NCI-H2081 (cell line): ENCODE results near the gene ZNHIT6.
"Not testable (repeated sequence)": the region's sequence is repeated elsewhere in the genome, so short reads cannot be mapped to it uniquely, and the experiment has no call there.

ENCODE experiments used
- DNase-seq, 2 experiments: peaks; one replicate each; lab custom pipeline; 2025; lab: John Stamatoyannopoulos, UW

The ZNHIT6 gene, protein sequence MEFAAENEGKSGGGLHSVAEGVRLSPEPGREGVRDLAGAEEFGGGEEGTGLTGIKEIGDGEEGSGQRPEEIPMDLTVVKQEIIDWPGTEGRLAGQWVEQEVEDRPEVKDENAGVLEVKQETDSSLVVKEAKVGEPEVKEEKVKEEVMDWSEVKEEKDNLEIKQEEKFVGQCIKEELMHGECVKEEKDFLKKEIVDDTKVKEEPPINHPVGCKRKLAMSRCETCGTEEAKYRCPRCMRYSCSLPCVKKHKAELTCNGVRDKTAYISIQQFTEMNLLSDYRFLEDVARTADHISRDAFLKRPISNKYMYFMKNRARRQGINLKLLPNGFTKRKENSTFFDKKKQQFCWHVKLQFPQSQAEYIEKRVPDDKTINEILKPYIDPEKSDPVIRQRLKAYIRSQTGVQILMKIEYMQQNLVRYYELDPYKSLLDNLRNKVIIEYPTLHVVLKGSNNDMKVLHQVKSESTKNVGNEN

GRCh38 chr1:85707990-85708828 lies at the start of gene ZNHIT6:
TSS of gene ZNHIT6 (minus strand) at chr1:85708433. CDS start at chr1:85708284, 149 bp downstream.
- DNase-seq = peak; percentile 88 to 94

GRCh38 chr1:85756864-85757263 lies 48.6 kb upstream of the ZNHIT6 start:
- DNase-seq = no peak

DNA sequence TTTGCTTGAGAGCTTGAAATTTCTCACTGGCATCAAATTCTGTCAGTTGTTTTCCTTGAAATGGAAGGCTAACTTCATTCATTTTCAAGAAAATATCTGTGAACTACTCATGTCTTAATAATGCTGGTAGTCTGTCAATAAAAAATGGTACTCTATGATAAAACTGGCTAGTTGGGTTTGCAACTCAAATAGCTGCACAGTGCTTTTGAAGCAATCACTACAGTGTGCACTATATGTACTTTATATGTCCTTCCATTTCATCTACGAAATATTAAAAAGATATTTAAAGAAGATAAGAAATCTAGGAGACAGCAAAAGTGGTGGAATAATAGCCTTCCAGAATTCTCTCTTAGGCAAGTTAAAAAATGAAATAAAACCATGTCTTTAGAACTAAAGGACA lies 39.9 kb upstream of the ZNHIT6 start:
- no peak for DNase-seq

- no peak for DNase-seq
Observed at GRCh38 chr1:85746777-85747176, 38.5 kb upstream of the ZNHIT6 start.

- DNase-seq = no peak
Observed at GRCh38 chr1:85743814-85744213, 35.6 kb upstream of the ZNHIT6 start.

DNA sequence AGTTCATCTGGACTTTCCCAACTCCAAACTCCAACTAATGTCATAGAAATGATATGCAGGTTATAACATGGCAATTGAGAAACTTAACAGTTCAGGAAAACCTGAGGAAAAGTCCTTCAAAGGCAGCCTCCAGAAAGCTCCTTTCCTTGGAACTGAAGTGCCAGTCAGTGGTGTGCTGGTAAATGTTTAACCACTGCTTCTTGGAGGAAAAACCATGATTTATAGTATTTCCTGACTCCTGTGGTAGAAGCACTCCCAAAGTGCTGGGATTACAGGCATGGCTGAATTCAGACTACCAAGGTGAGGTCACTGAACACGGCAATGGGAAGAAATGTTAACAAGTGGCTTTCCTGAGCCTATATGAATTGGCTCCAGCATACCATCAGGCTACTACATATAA lies 26.7 kb upstream of the ZNHIT6 start:
- no peak for DNase-seq

- DNase-seq = no peak
Observed at GRCh38 chr1:85718678-85719340, 10.6 kb upstream of the ZNHIT6 start.

- not testable (repeated sequence) for DNase-seq
Observed at GRCh38 chr1:85714418-85715114, 6.3 kb upstream of the ZNHIT6 start.

- DNase-seq = no peak
Observed at GRCh38 chr1:85708829-85709227, 595 bp upstream of the ZNHIT6 start.

DNA sequence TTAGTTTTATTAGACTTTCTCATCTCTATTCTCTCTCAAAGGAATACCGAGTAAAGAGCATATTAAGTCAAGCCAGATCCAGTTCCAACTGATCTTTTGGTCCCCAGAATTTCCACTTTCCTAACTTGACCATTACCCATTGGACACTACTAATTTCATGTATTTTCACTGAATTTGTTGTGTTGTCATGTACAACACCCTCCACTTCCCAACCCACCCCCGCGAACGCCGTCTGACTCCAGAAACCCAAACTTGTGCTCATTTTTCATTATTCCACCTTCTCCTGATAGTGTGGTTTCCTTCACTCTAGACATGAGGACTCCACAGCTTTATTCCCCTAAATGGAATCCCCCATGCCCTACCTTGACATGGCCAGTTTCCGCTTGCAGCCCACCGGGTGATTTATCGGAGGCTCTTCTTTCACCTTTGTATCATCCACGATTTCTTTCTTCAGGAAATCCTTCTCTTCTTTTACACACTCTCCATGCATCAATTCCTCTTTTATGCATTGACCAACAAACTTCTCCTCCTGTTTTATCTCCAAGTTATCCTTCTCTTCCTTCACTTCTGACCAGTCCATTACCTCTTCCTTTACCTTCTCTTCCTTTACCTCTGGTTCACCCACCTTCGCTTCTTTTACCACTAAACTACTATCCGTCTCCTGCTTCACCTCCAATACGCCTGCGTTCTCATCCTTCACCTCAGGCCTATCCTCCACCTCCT lies 805 bp downstream of the ZNHIT6 start:
- DNase-seq = peak in 1 of 2 experiments; percentile 28

GRCh38 chr1:85705940-85706339 lies 2.3 kb downstream of the ZNHIT6 start:
- DNase-seq = no peak

- DNase-seq = no peak
Observed at GRCh38 chr1:85700422-85700821, 7.8 kb downstream of the ZNHIT6 start.

- no peak for DNase-seq
Observed at GRCh38 chr1:85697895-85698294, 10.3 kb downstream of the ZNHIT6 start.

GRCh38 chr1:85692730-85693314 lies 15.4 kb downstream of the ZNHIT6 start:
- no peak for DNase-seq

DNA sequence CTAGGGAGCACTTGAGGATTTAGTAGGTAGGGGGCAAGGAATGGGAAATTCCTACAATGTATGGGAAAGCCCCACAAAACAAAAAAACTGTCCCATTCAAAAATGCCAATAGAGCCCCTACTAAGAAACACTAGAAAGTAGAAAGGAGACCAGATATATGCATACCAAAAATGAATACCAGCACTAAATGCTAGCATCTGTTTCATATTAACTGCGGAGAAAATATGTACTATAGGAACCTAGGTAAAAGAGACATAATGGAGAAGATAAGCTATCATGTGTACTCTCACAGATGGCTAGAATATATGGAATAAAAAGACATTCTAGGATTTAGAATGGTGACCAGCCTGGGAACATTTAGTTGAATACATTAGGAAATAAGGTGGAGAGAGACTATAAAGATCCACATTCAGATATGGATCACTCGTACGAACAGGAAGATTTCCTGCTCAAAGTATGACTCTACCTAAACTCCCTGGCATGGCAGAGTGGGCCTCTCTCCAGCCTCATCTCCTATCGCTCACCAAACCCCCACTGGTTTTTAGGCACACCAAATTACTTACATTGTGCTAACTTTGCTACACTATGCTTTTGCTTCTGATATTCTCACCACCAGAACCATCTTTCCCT lies 18.3 kb downstream of the ZNHIT6 start:
- DNase-seq = no peak

DNA sequence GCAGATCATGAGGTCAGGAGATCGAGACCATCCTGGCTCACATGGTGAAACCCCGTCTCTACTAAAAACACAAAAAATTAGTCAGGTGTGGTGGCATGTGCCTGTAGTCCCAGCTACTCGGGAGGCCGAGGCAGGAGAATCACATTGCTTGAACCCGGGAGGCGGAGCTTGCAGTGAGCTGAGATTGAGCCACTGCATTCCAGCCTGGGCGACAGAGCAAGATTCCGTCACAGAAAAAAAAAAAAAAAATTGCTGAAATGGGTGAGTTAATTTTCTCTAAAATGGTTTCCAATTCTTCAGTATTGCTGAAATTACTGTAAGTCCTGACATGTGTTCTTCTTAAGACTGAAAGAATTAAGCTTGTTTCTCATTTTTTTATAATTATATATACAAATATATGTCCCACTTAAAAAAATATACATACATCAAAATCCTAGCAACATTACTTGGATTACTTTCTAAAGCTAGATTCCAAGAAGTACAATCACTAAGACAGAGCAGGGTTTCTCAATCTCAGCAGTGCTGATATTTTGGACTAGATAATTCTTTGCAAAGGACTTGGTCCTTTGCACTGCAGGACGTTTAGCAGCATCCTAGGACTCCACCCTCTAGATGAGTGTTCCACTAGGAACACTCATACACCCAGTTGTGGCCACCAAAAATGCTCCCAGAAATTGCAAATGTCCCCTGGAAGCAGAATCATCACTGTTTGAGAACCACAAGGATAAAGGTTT lies 24.8 kb downstream of the ZNHIT6 start:
- DNase-seq = no peak

- no peak for DNase-seq
Observed at GRCh38 chr1:85681087-85681486, 27.1 kb downstream of the ZNHIT6 start.

DNA sequence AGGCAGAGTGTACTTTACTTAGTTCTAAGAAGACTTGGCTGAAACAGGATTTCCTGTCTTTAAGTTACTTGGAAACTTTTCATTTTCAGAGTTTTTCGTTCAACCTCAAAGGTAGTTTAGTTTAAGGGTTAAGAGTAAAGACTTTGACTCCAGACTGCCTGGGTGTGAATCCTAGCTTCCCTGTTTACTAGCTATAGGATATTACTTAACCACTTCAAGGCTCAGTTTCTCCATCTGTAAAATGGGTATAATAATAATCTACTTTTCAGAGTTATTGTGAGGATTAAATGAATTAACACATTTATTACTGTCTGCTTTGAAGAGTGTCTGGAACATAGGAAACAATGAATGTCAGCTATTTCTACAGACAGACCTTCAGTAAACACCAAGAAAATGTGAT lies 30.0 kb downstream of the ZNHIT6 start:
- no peak for DNase-seq

GRCh38 chr1:85677656-85678055 lies 30.6 kb downstream of the ZNHIT6 start:
- DNase-seq = no peak
